Naive thymus-derived CD4-positive, alpha-beta T cell (primary cell): Measurements from ENCODE around the gene LIMK1. TPM values are rescaled to one million over a fixed set of nuclear protein-coding genes. Genes with fewer than 3 reads are reported as not detected.

Source experiments
- ATAC-seq: fragments of 150-1000 bp; cut with Tn5 transposase; 2 replicates; pipeline ENCODE4 v1.10.0; 2021; ENCODE audit warnings: mild to moderate bottlenecking, moderate library complexity
- CTCF ChIA-PET: fragments of 350-600 bp; sonication (Branson Sonifier 250); formaldehyde crosslinking; loops from one replicate; lab custom pipeline; 2021; ENCODE audit warnings: antibody characterized with exemption; lab: Charles Lee
- POLR2A ChIA-PET: fragments of 350-600 bp; sonication (Branson Sonifier 250); formaldehyde crosslinking; loops from one replicate; lab custom pipeline; 2021; ENCODE audit warnings: antibody characterized with exemption, inconsistent platforms; lab: Charles Lee
- DNase-seq, 9 donors: peaks; one replicate each; pipeline versions ENCODE4 v3.0.0 to v3.0.0-alpha.2; 2020 to 2022; ENCODE audit warnings: mixed read lengths in 1 of 9
- H3K27ac ChIP-seq: one replicate; pipeline ENCODE4 v1.7.0; 2013; ENCODE audit warnings: mild to moderate bottlenecking, low read depth, low read length, moderate library complexity
- H3K27me3 ChIP-seq, 2 donors: one replicate each; pipeline ENCODE4 v1.7.0; 2013; ENCODE audit warnings: low read length in 2 of 2, mild to moderate bottlenecking in 2 of 2, moderate library complexity in 2 of 2; ENCODE audit not compliant: control insufficient read depth in 2 of 2, insufficient read depth in 2 of 2
- H3K36me3 ChIP-seq, 3 experiments: 1 replicate in 2 of 3; 2 replicates in 1 of 3; pipeline ENCODE4 v1.7.0; 2013; ENCODE audit warnings: low read length in 3 of 3, mild to moderate bottlenecking in 3 of 3, moderate library complexity in 1 of 3; ENCODE audit not compliant: insufficient read depth in 3 of 3, control insufficient read depth in 2 of 3
- H3K4me1 ChIP-seq, 2 donors: one replicate each; pipeline ENCODE4 v1.7.0; 2013; ENCODE audit warnings: low read length in 2 of 2, mild to moderate bottlenecking in 2 of 2, moderate library complexity in 1 of 2; ENCODE audit not compliant: control insufficient read depth in 2 of 2, insufficient read depth in 2 of 2
- H3K4me3 ChIP-seq: 2 replicates; pipeline ENCODE4 v1.7.0; 2013; ENCODE audit warnings: mild to moderate bottlenecking, low read length
- H3K9me3 ChIP-seq, 3 experiments: 1 replicate in 2 of 3; 2 replicates in 1 of 3; pipeline ENCODE4 v1.7.0; 2013; ENCODE audit warnings: low read length in 3 of 3; ENCODE audit not compliant: control insufficient read depth in 2 of 3
- H3K27ac Mint-ChIP-seq, 9 donors: one replicate each; pipeline ENCODE4 v1.8.0; 2020 to 2022; ENCODE audit warnings: mixed read lengths in 9 of 9, mild to moderate bottlenecking in 8 of 9, moderate library complexity in 5 of 9, inconsistent platforms in 2 of 9
- H3K27me3 Mint-ChIP-seq, 5 donors: one replicate each; pipeline ENCODE4 v1.8.0; 2021 to 2022; ENCODE audit warnings: mixed read lengths in 5 of 5, mild to moderate bottlenecking in 1 of 5
- H3K36me3 Mint-ChIP-seq, 5 donors: one replicate each; pipeline ENCODE4 v1.8.0; 2020 to 2022; ENCODE audit warnings: mixed read lengths in 5 of 5, mild to moderate bottlenecking in 3 of 5, inconsistent platforms in 1 of 5
- H3K4me1 Mint-ChIP-seq, 7 donors: one replicate each; pipeline ENCODE4 v1.8.0; 2020 to 2022; ENCODE audit warnings: mixed read lengths in 7 of 7, mild to moderate bottlenecking in 3 of 7, inconsistent platforms in 1 of 7
- H3K4me3 Mint-ChIP-seq, 10 donors: one replicate each; pipeline ENCODE4 v1.8.0; 2020 to 2022; ENCODE audit warnings: mild to moderate bottlenecking in 10 of 10, mixed read lengths in 10 of 10, moderate library complexity in 6 of 10, inconsistent platforms in 2 of 10
- H3K9me3 Mint-ChIP-seq, 11 donors: one replicate each; pipeline ENCODE4 v1.8.0; 2020 to 2022; ENCODE audit warnings: mixed read lengths in 11 of 11, mild to moderate bottlenecking in 4 of 11, inconsistent platforms in 1 of 11, moderate library complexity in 1 of 11
- intact Hi-C, 2 donors: fragments of 100-400 bp; cut with micrococcal nuclease; formaldehyde crosslinking; loops; one replicate each; pipeline ENCODE4 v1.15.1; 2023
- polyA plus RNA-seq, 2 donors: library from polyadenylated mRNA; unstranded; fragments of 300-500 nt; fragmentation: Illumina TruSeq; gene quantifications; one replicate each; pipeline ENCODE4 v1.2.3, GENCODE V29; 2021
- total RNA-seq, 6 experiments: library from RNA in 5 of 6; stranded (reverse) in 5 of 6; gene quantifications; 1 replicate in 5 of 6; 2 replicates in 1 of 6; pipeline ENCODE4 v1.2.3 and lab custom pipeline; 2021 to 2026

The LIMK1 gene
- total and polyA plus RNA-seq, 7 experiments from 2014 or later = 2.2 to 19.7 (median 11.4) TPM

- H3K36me3 ChIP-seq = no peaks in the 10 kb centered on the region
- ChIA-PET CTCF (no interaction called here), POLR2A (no interaction called here)
- H3K27me3 ChIP-seq = no peaks in the 10 kb centered on the region
- intact Hi-C loops = no loop called here
- no peaks in the 10 kb centered on the region for H3K9me3 ChIP-seq
- H3K4me3 ChIP-seq = no peak overlapping the region
- peaks cover 0 to 5% (median 0%) of the 10 kb centered on the region in 11 donors for H3K9me3 Mint-ChIP-seq
- H3K4me1 ChIP-seq = no peaks in the 10 kb centered on the region
- ATAC-seq (no peak), DNase-seq (no peak)
- no peak overlapping the region for H3K4me3 Mint-ChIP-seq
- no peak overlapping the region for H3K27ac ChIP-seq
- no peak overlapping the region for H3K27ac Mint-ChIP-seq
- H3K27me3 Mint-ChIP-seq = peaks cover 5 to 11% (median 6%) of the 10 kb centered on the region in 5 donors
- peaks cover 0 to 8% (median 2%) of the 10 kb centered on the region in 7 donors for H3K4me1 Mint-ChIP-seq
- H3K36me3 Mint-ChIP-seq = no peaks in the 10 kb centered on the region
Observed at GRCh38 chr7:74057216-74057925, 26.2 kb upstream of the LIMK1 start.

- intact Hi-C loops = no loop called here
- DNase-seq (no peak), ATAC-seq (no peak)
- peak overlapping the region in 2 of 9 donors; percentile 30 to 70 for H3K27ac Mint-ChIP-seq
- H3K4me1 Mint-ChIP-seq = peaks cover 0 to 4% (median 0%) of the 10 kb centered on the region in 7 donors
- ChIA-PET POLR2A (no interaction called here), CTCF (no interaction called here)
- H3K27ac ChIP-seq = no peak overlapping the region
- no peaks in the 10 kb centered on the region for H3K27me3 ChIP-seq
- no peaks in the 10 kb centered on the region for H3K36me3 ChIP-seq
- peaks cover 5 to 11% (median 6%) of the 10 kb centered on the region in 5 donors for H3K27me3 Mint-ChIP-seq
- no peaks in the 10 kb centered on the region for H3K4me1 ChIP-seq
- no peak overlapping the region for H3K4me3 Mint-ChIP-seq
- peaks cover 0 to 5% (median 0%) of the 10 kb centered on the region in 11 donors for H3K9me3 Mint-ChIP-seq
- H3K4me3 ChIP-seq = no peak overlapping the region
- no peaks in the 10 kb centered on the region for H3K9me3 ChIP-seq
- H3K36me3 Mint-ChIP-seq = no peaks in the 10 kb centered on the region
Observed at GRCh38 chr7:74057987-74058386, 25.6 kb upstream of the LIMK1 start.

GRCh38 chr7:74058486-74058885 is 25.1 kb upstream of the LIMK1 start:
- CTCF ChIA-PET = interaction anchor here (0.6 to 0.7 kb wide), 2 partner anchors 11 to 201 kb away, joined by 3 to 4 read pairs; no protein-coding TSS in a partner anchor
- intact Hi-C loops = no loop called here
- Mint-ChIP-seq H3K36me3 (no peaks in the 10 kb centered on the region), H3K4me1 (peaks cover 0 to 4% (median 0%) of the 10 kb centered on the region in 7 donors), H3K27me3 (peaks cover 5 to 11% (median 6%) of the 10 kb centered on the region in 5 donors), H3K27ac (no peak overlapping the region), H3K9me3 (peaks cover 0 to 5% (median 0%) of the 10 kb centered on the region in 11 donors), H3K4me3 (no peak overlapping the region)
- DNase-seq (no peak), ATAC-seq (no peak)
- Histone ChIP-seq H3K4me3 (no peak overlapping the region), H3K27me3 (no peaks in the 10 kb centered on the region), H3K9me3 (no peaks in the 10 kb centered on the region), H3K36me3 (no peaks in the 10 kb centered on the region), H3K4me1 (no peaks in the 10 kb centered on the region), H3K27ac (no peak overlapping the region)
- POLR2A ChIA-PET = no interaction called here

- H3K4me3 Mint-ChIP-seq = no peak overlapping the region
- ChIA-PET POLR2A (no interaction called here), CTCF (interaction anchor here (0.6 to 0.7 kb wide), 4 partner anchors 11 to 510 kb away, joined by 3 to 4 read pairs (median 4); no protein-coding TSS in a partner anchor)
- ATAC-seq (no peak), DNase-seq (no peak)
- peaks cover 5 to 8% (median 6%) of the 10 kb centered on the region in 5 donors for H3K27me3 Mint-ChIP-seq
- Histone ChIP-seq H3K9me3 (no peaks in the 10 kb centered on the region), H3K27me3 (no peaks in the 10 kb centered on the region), H3K4me1 (no peaks in the 10 kb centered on the region), H3K4me3 (no peak overlapping the region), H3K36me3 (no peaks in the 10 kb centered on the region), H3K27ac (no peak overlapping the region)
- H3K27ac Mint-ChIP-seq = no peak overlapping the region
- peaks cover 0 to 4% (median 0%) of the 10 kb centered on the region in 7 donors for H3K4me1 Mint-ChIP-seq
- H3K36me3 Mint-ChIP-seq = no peaks in the 10 kb centered on the region
- peaks cover 0 to 3% (median 0%) of the 10 kb centered on the region in 11 donors for H3K9me3 Mint-ChIP-seq
- intact Hi-C loops = no loop called here
Observed at GRCh38 chr7:74059037-74059436, 24.6 kb upstream of the LIMK1 start.

GRCh38 chr7:74059681-74060588 is 23.7 kb upstream of the LIMK1 start:
- H3K4me1 Mint-ChIP-seq = peaks cover 0 to 4% (median 0%) of the 10 kb centered on the region in 7 donors
- H3K27me3 Mint-ChIP-seq = peaks cover 5 to 8% (median 6%) of the 10 kb centered on the region in 5 donors
- no peaks in the 10 kb centered on the region for H3K9me3 ChIP-seq
- H3K4me1 ChIP-seq = no peaks in the 10 kb centered on the region
- H3K36me3 Mint-ChIP-seq = no peaks in the 10 kb centered on the region
- CTCF ChIA-PET = interaction anchor here (0.8 kb wide), 1 partner anchor 10 kb away, joined by 3 read pairs; no protein-coding TSS in a partner anchor
- peaks cover 0 to 2% (median 0%) of the 10 kb centered on the region in 11 donors for H3K9me3 Mint-ChIP-seq
- no peak overlapping the region for H3K4me3 ChIP-seq
- POLR2A ChIA-PET = no interaction called here
- no peaks in the 10 kb centered on the region for H3K27me3 ChIP-seq
- ATAC-seq (no peak), DNase-seq (no peak)
- intact Hi-C loops = no loop called here
- H3K4me3 Mint-ChIP-seq = no peak overlapping the region
- no peak overlapping the region for H3K27ac ChIP-seq
- H3K36me3 ChIP-seq = no peaks in the 10 kb centered on the region
- no peak overlapping the region for H3K27ac Mint-ChIP-seq

GRCh38 chr7:74061840-74062539 is 21.6 kb upstream of the LIMK1 start:
- Histone ChIP-seq H3K27me3 (no peaks in the 10 kb centered on the region), H3K27ac (no peak overlapping the region), H3K4me3 (no peak overlapping the region), H3K4me1 (no peaks in the 10 kb centered on the region), H3K9me3 (no peaks in the 10 kb centered on the region), H3K36me3 (no peaks in the 10 kb centered on the region)
- intact Hi-C loops = no loop called here
- DNase-seq (no peak), ATAC-seq (peak; percentile 95)
- no peaks in the 10 kb centered on the region for H3K36me3 Mint-ChIP-seq
- peaks cover 0 to 4% (median 0%) of the 10 kb centered on the region in 7 donors for H3K4me1 Mint-ChIP-seq
- CTCF ChIA-PET = interaction anchor here (1.0 kb wide), 1 partner anchor 339 kb away, joined by 3 read pairs; no protein-coding TSS in a partner anchor
- POLR2A ChIA-PET = no interaction called here
- peak overlapping the region in 1 of 10 donors; percentile 21 for H3K4me3 Mint-ChIP-seq
- H3K27ac Mint-ChIP-seq = peak overlapping the region in 2 of 9 donors; percentile 47 to 79
- H3K27me3 Mint-ChIP-seq = peaks cover 5 to 8% (median 6%) of the 10 kb centered on the region in 5 donors
- H3K9me3 Mint-ChIP-seq = peaks cover 0 to 2% (median 0%) of the 10 kb centered on the region in 11 donors
